Heart right ventricle (tissue), 16 donors: ENCODE data around the gene MSH5. TPM values are rescaled to one million over a fixed set of nuclear protein-coding genes. Genes with fewer than 3 reads are reported as not detected.
A peak's percentile ranks its signal among the peaks of the same experiment; 100 is the strongest.

ENCODE experiments used
- ATAC-seq, 8 donors: fragments of 200-7000 bp; cut with Tn5 transposase; one replicate each; pipeline ENCODE4 v1.9.1; 2020; ENCODE audit warnings: mild to moderate bottlenecking in 8 of 8, moderate library complexity in 8 of 8, moderate number of reproducible peaks in 1 of 8
- DNase-seq, 2 donors: peaks; one replicate each; pipeline ENCODE4 v3.0.0-alpha.2; 2020
- H3K27ac ChIP-seq, 10 donors: fragments of 200-600 bp; sonication (generic) in 2 of 10; one replicate each; pipeline versions ENCODE4 v1.5.0 to v1.8.0; 2020 to 2022; ENCODE audit warnings: mild to moderate bottlenecking in 3 of 10
- H3K27me3 ChIP-seq, 7 donors: fragments of 200-600 bp; one replicate each; pipeline ENCODE4 v1.8.0; 2021 to 2022; ENCODE audit warnings: mild to moderate bottlenecking in 2 of 7
- H3K36me3 ChIP-seq, 9 donors: fragments of 200-600 bp; sonication (generic) in 1 of 9; one replicate each; pipeline versions ENCODE4 v1.5.0 to v1.8.0; 2020 to 2022; ENCODE audit warnings: mild to moderate bottlenecking in 2 of 9
- H3K4me1 ChIP-seq, 9 donors: fragments of 200-600 bp; sonication (generic) in 1 of 9; one replicate each; pipeline versions ENCODE4 v1.5.0 to v1.8.0; 2020 to 2022; ENCODE audit warnings: mild to moderate bottlenecking in 4 of 9
- H3K4me3 ChIP-seq, 10 donors: fragments of 200-600 bp; sonication (generic) in 2 of 10; one replicate each; pipeline versions ENCODE4 v1.5.0 to v1.8.0; 2020 to 2022; ENCODE audit warnings: mild to moderate bottlenecking in 7 of 10, moderate library complexity in 2 of 10
- H3K9me3 ChIP-seq, 11 donors: fragments of 200-600 bp in 10 of 11; sonication (generic) in 2 of 11; one replicate each; pipeline versions ENCODE4 v1.5.0 to v1.8.0; 2013 to 2022; ENCODE audit warnings: mild to moderate bottlenecking in 2 of 11, control low read depth in 1 of 11, moderate library complexity in 1 of 11
- CTCF ChIP-seq, 9 donors: fragments of 200-600 bp; sonication (generic) in 2 of 9; IDR thresholded peaks; one replicate each; pipeline versions ENCODE4 v1.5.0 to v1.8.0; 2021 to 2022; ENCODE audit warnings: antibody characterized with exemption in 9 of 9, mild to moderate bottlenecking in 5 of 9, moderate library complexity in 1 of 9
- WGBS, 2 donors: extraction: QIAGEN DNeasy Blood & Tissue Kit; methylation state at CpG; one replicate each; pipeline ENCODE4 v1.1.7; 2013; ENCODE audit warnings: inconsistent platforms in 1 of 2; 5-methylcytosine and 5-hydroxymethylcytosine counted together
- intact Hi-C, 10 donors: fragments of 100-400 bp; cut with DNase I; formaldehyde crosslinking; loops; one replicate each; pipeline versions ENCODE4 v1.11.1 to v1.14.2; 2022
- polyA plus RNA-seq, 2 donors: library from polyadenylated mRNA; stranded (reverse); fragments of 200-250 nt; gene quantifications; one replicate each; pipeline ENCODE4 v1.2.3, GENCODE V29; 2013
- total RNA-seq, 10 donors: library from RNA; stranded (reverse); fragmentation: NEBNext Ultra II Directional in 3 of 10; extraction: Animal tissue kit (Norgen Biotek cat#: 25700) in 3 of 10; gene quantifications; one replicate each; pipeline versions ENCODE4 v1.2.1 to v1.2.4, GENCODE V29; 2021 to 2023
- donor health status: Arrhythmogenic right ventricular cardiomyopathy.
- donor health status: ischemic (EF 13 %, LVEDD 7.1; RV severe dilation, severe dysfunction).
- donor health status: healthy with polysubstance abuse.
- donor health status: DM: no; HTN: yes; CAD: no.
- donor health status: DM: no; HTN: no; CAD: no.
- donor health status: ischemic (EF 25% LVEDD 6.9; RV normal size, moderate dysfunction).
- donor health status: ischemic (EF 25% LVEDD 5.7; RV mildly dilated, moderate dysfunction).
- donor health status: healthy.
- donor health status: DM: yes; HTN: yes; CAD: no.
- donor health status: Ischemic cardiomyopathy.
- donor health status: ischemic (EF 35%, LVEDD 5.7; RV mildly dilated, moderate dysfunction).
- donor health status: nonischemic (EF 11% LVEDD 7.7; RV severe dilation, severe dysfunction).
- donor health status: DM: yes; HTN: yes; CAD: no.
- donor health status: PGD.
- donor health status: ischemic (EF 29% LVEDD 5.4; RV normal size, mild dysfunction).
- donor health status: nonischemic (EF 23%, LVEDD 6.1; RV moderate dilation, normal function).

Gene MSH5
- total and polyA plus RNA-seq, 12 donors: 0.89 to 6.1 (median 2.6) TPM

GRCh38 chr6:31768363-31769257, 28.8 kb downstream of the MSH5 start:
- no peak overlapping the region for H3K4me3 ChIP-seq
- ATAC-seq (peak in 4 of 8 donors; percentile 5 to 40 (median 27)), DNase-seq (no peak)
- H3K4me1 ChIP-seq: peaks cover 0 to 31% (median 3%) of the 10 kb centered on the region in 9 donors
- peak overlapping the region in 1 of 10 donors; percentile 75 for H3K27ac ChIP-seq
- intact Hi-C loops: loop anchor here in 4 of 10 donors (2.0 to 10.0 kb wide), 4 partner anchors 41 to 88 kb away; partner anchors contain the start of genes DDAH2 (in 3 of the 4) and LY6G5C (in 3 of the 4)
- peaks cover 0 to 12% (median 0%) of the 10 kb centered on the region in 9 donors for H3K36me3 ChIP-seq
- 88 to 93% methylated on average over 18 of the region's 18 CpGs for WGBS, 2 donors
- no peaks in the 10 kb centered on the region for H3K27me3 ChIP-seq
- H3K9me3 ChIP-seq: no peaks in the 10 kb centered on the region
- TF ChIP-seq CTCF (IDR thresholded peaks at IDR 0.05): no peak

GRCh38 chr6:31769684-31770371, 30.0 kb downstream of the MSH5 start:
- TF ChIP-seq CTCF (IDR thresholded peaks at IDR 0.05): peak; percentile 46 to 90 (median 71)
- H3K4me3 ChIP-seq: no peak overlapping the region
- H3K36me3 ChIP-seq: peaks cover 0 to 12% (median 0%) of the 10 kb centered on the region in 9 donors
- H3K27me3 ChIP-seq: no peaks in the 10 kb centered on the region
- peaks cover 0 to 30% (median 0%) of the 10 kb centered on the region in 9 donors for H3K4me1 ChIP-seq
- peak; percentile 62 to 76 for DNase-seq
- peak in 7 of 8 donors; percentile 49 to 73 (median 65) for ATAC-seq
- no peaks in the 10 kb centered on the region for H3K9me3 ChIP-seq
- WGBS, 2 donors: 65 to 70% methylated on average over 12 of the region's 12 CpGs
- H3K27ac ChIP-seq: peak overlapping the region in 1 of 10 donors; percentile 75
- intact Hi-C loops: loop anchor here in 6 of 10 donors (2.0 to 10.0 kb wide), 6 partner anchors 43 to 89 kb away; partner anchors contain the start of genes DDAH2 (in 3 of the 6) and LY6G5C (in 3 of the 6)

- Histone ChIP-seq H3K27ac (no peak overlapping the region), H3K36me3 (peaks cover 0 to 5% (median 0%) of the 10 kb centered on the region in 9 donors), H3K9me3 (no peaks in the 10 kb centered on the region), H3K4me3 (no peak overlapping the region), H3K27me3 (no peaks in the 10 kb centered on the region), H3K4me1 (peaks cover 0 to 30% (median 0%) of the 10 kb centered on the region in 9 donors)
- intact Hi-C loops: loop anchor here in 3 of 10 donors (5.0 to 10.0 kb wide), 2 partner anchors 61 to 64 kb away; no protein-coding TSS in a partner anchor
- ATAC-seq (no peak), DNase-seq (no peak)
- no peak for TF ChIP-seq CTCF (IDR thresholded peaks at IDR 0.05)
- WGBS, 2 donors: 90 to 91% methylated on average over 2 of the region's 2 CpGs
Measured at GRCh38 chr6:31770860-31771259, 31.1 kb downstream of the MSH5 start.

- H3K27me3 ChIP-seq: no peaks in the 10 kb centered on the region
- H3K27ac ChIP-seq: no peak overlapping the region
- no peak overlapping the region for H3K4me3 ChIP-seq
- H3K36me3 ChIP-seq: peaks cover 0 to 5% (median 0%) of the 10 kb centered on the region in 9 donors
- intact Hi-C loops: loop anchor here in 4 of 10 donors (2.0 to 10.0 kb wide), 3 partner anchors 59 to 63 kb away; no protein-coding TSS in a partner anchor
- TF ChIP-seq CTCF (IDR thresholded peaks at IDR 0.05): no peak
- peaks cover 2 to 39% (median 7%) of the 10 kb centered on the region in 9 donors for H3K4me1 ChIP-seq
- DNase-seq: no peak
- H3K9me3 ChIP-seq: no peaks in the 10 kb centered on the region
- 72 to 74% methylated on average over 4 of the region's 4 CpGs for WGBS, 2 donors
- ATAC-seq: no peak
Measured at GRCh38 chr6:31771992-31772358, 32.2 kb downstream of the MSH5 start.
